IMR-90 (cell line): ENCODE data around the gene EIF1. TPM values are rescaled to one million over a fixed set of nuclear protein-coding genes. Genes with fewer than 3 reads are reported as not detected.

Experiments used
- ATAC-seq: fragments of 200-7000 bp; cut with Tn5 transposase; 2 replicates; pipeline ENCODE4 v1.9.1; 2020; ENCODE audit warnings: low read depth, mild to moderate bottlenecking, moderate library complexity
- BruUV-seq: library from RNA; stranded (reverse); fragments of 400-500 nt; replicated peaks from 2 replicates; lab custom pipeline; 2021; lab: Mats Ljungman, UMichigan
- CTCF ChIA-PET: fragments of 300-600 bp; formaldehyde crosslinking; extraction: SDS; loops from one replicate; lab custom pipeline; 2021; ENCODE audit warnings: antibody characterized with exemption; lab: Yijun Ruan, JAX
- POLR2A ChIA-PET: fragments of 300-600 bp; sonication (Branson Sonifier 250); formaldehyde crosslinking; loops from one replicate; lab custom pipeline; 2022; ENCODE audit warnings: antibody characterized with exemption; ENCODE audit not compliant: unreplicated experiment; lab: Charles Lee
- DNase-seq: peaks from one replicate; pipeline ENCODE4 v3.0.0; 2013
- H2AFZ ChIP-seq: replicated peaks from 2 replicates; pipeline ENCODE3; 2013; ENCODE audit warnings: low read length, mild to moderate bottlenecking; ENCODE audit not compliant: poor library complexity
- H2AK5ac ChIP-seq: 2 replicates; pipeline ENCODE4 v1.6.1; 2013; ENCODE audit warnings: low read depth, low read length, inconsistent platforms
- H2AK9ac ChIP-seq: replicated peaks from 2 replicates; pipeline ENCODE3; 2013; ENCODE audit warnings: mild to moderate bottlenecking, low read depth, low read length, moderate library complexity; ENCODE audit not compliant: poor library complexity
- H2BK120ac ChIP-seq: 2 replicates; pipeline ENCODE4 v1.6.1; 2013; ENCODE audit warnings: low read depth, low read length, inconsistent platforms
- H2BK15ac ChIP-seq: 3 replicates; pipeline ENCODE4 v1.6.1; 2013; ENCODE audit warnings: low read depth, low read length, inconsistent platforms
- H2BK20ac ChIP-seq: 2 replicates; pipeline ENCODE4 v1.6.1; 2013; ENCODE audit warnings: low read depth, mild to moderate bottlenecking, inconsistent platforms, low read length, moderate library complexity
- H2BK5ac ChIP-seq: 2 replicates; pipeline ENCODE4 v1.6.1; 2013; ENCODE audit warnings: mild to moderate bottlenecking, low read depth, low read length, inconsistent platforms; ENCODE audit not compliant: poor library complexity, severe bottlenecking
- H3K14ac ChIP-seq: replicated peaks from 2 replicates; pipeline ENCODE4 v1.6.1; 2013; ENCODE audit warnings: low read depth, low read length, inconsistent platforms
- H3K18ac ChIP-seq: 2 replicates; pipeline ENCODE4 v1.6.1; 2013; ENCODE audit warnings: low read depth, low read length, control low read depth
- H3K23ac ChIP-seq: 2 replicates; pipeline ENCODE4 v1.6.1; 2013; ENCODE audit warnings: low read depth, low read length, inconsistent platforms
- H3K27ac ChIP-seq: 2 replicates; pipeline ENCODE4 v1.5.1; 2013; ENCODE audit warnings: mild to moderate bottlenecking, control low read depth, low read length; ENCODE audit not compliant: insufficient read depth
- H3K27me3 ChIP-seq: 2 replicates; pipeline ENCODE4 v1.6.1; 2013; ENCODE audit warnings: low read length; ENCODE audit not compliant: control insufficient read depth, insufficient read depth
- H3K36me3 ChIP-seq: 2 replicates; pipeline ENCODE4 v1.6.1; 2013; ENCODE audit warnings: low read length, mixed read lengths; ENCODE audit not compliant: control insufficient read depth, insufficient read depth
- H3K4ac ChIP-seq: 2 replicates; pipeline ENCODE4 v1.6.1; 2013; ENCODE audit warnings: low read depth, low read length, inconsistent platforms
- H3K4me1 ChIP-seq: 2 replicates; pipeline ENCODE4 v1.6.1; 2013; ENCODE audit warnings: low read length, mixed read lengths; ENCODE audit not compliant: control insufficient read depth, insufficient read depth
- H3K4me2 ChIP-seq: 2 replicates; pipeline ENCODE4 v1.6.1; 2013; ENCODE audit warnings: low read depth, mild to moderate bottlenecking, control low read depth, low read length, moderate library complexity
- H3K4me3 ChIP-seq: 2 replicates; pipeline ENCODE4 v1.5.1; 2013; ENCODE audit warnings: low read depth, mild to moderate bottlenecking, control low read depth, low read length, moderate library complexity; ENCODE audit not compliant: insufficient read depth
- H3K56ac ChIP-seq: 2 replicates; pipeline ENCODE4 v1.6.1; 2013; ENCODE audit warnings: low read length, inconsistent platforms; ENCODE audit not compliant: insufficient read depth; ENCODE audit errors: extremely low read depth
- H3K79me1 ChIP-seq, 2 experiments: 2 replicates each; pipeline ENCODE4 v1.6.1; 2013; ENCODE audit warnings: low read length in 2 of 2, inconsistent platforms in 1 of 2, low read depth in 1 of 2
- H3K9ac ChIP-seq: 2 replicates; pipeline ENCODE4 v1.6.1; 2013; ENCODE audit warnings: low read depth, low read length, control low read depth
- H3K9me1 ChIP-seq: 2 replicates; pipeline ENCODE4 v1.6.1; 2013; ENCODE audit warnings: low read length, inconsistent platforms; ENCODE audit not compliant: insufficient read depth
- H3K9me3 ChIP-seq: 2 replicates; pipeline ENCODE4 v1.6.1; 2013; ENCODE audit warnings: low read length; ENCODE audit not compliant: control insufficient read depth, insufficient read depth
- H4K20me1 ChIP-seq: 2 replicates; pipeline ENCODE4 v1.6.1; 2013; ENCODE audit warnings: low read length, inconsistent platforms; ENCODE audit not compliant: insufficient read depth
- H4K5ac ChIP-seq: 2 replicates; pipeline ENCODE4 v1.6.1; 2013; ENCODE audit warnings: mild to moderate bottlenecking, low read depth, low read length, control low read depth
- H4K8ac ChIP-seq, 2 experiments: 2 replicates each; pipeline ENCODE4 v1.6.1; 2013; ENCODE audit warnings: low read depth in 2 of 2, low read length in 2 of 2, control low read depth in 1 of 2, inconsistent platforms in 1 of 2
- H4K91ac ChIP-seq: 2 replicates; pipeline ENCODE4 v1.6.1; 2013; ENCODE audit warnings: low read depth, low read length, inconsistent platforms; ENCODE audit not compliant: insufficient read depth
- CEBPB ChIP-seq: IDR thresholded peaks from 2 replicates; pipeline ENCODE4 v1.6.1; 2012; ENCODE audit warnings: low read depth, low read length, improper control_type of control experiment
- MAFK ChIP-seq: IDR thresholded peaks from 2 replicates; pipeline ENCODE4 v1.6.1; 2012; ENCODE audit warnings: low read depth, low read length, improper control_type of control experiment
- POLR2A ChIP-seq: IDR thresholded peaks from 2 replicates; pipeline ENCODE4 v1.6.1; 2012; ENCODE audit warnings: mild to moderate bottlenecking, low read depth, low read length
- RAD21 ChIP-seq: IDR thresholded peaks from 2 replicates; pipeline ENCODE4 v1.6.1; 2012; ENCODE audit warnings: low read length, improper control_type of control experiment
- RCOR1 ChIP-seq: IDR thresholded peaks from 2 replicates; pipeline ENCODE4 v1.6.1; 2012; ENCODE audit warnings: mild to moderate bottlenecking, low read length, improper control_type of control experiment; ENCODE audit not compliant: insufficient replicate concordance
- RFX5 ChIP-seq: IDR thresholded peaks from 2 replicates; pipeline ENCODE4 v1.8.0; 2012; ENCODE audit warnings: low read depth, mild to moderate bottlenecking, low read length, moderate library complexity
- WGBS, 2 experiments: methylation state at CpG; one replicate each; pipeline versions ENCODE4 v1.1.5 to v1.1.7; 2013; ENCODE audit warnings: missing lambda C conversion rate in 2 of 2; ENCODE audit not compliant: insufficient read length in 1 of 2; ENCODE audit errors: extremely low coverage in 2 of 2; 5-methylcytosine and 5-hydroxymethylcytosine counted together
- dilution Hi-C: fragments of 300-500 bp; cut with HindIII; formaldehyde crosslinking; loops from one replicate; pipeline ENCODE4 v1.14.3; 2018; ENCODE audit warnings: low sequenced_read_pairs; ENCODE audit not compliant: unreplicated experiment
- in situ Hi-C: fragments of 300-500 bp; cut with MboI; formaldehyde crosslinking; loops from 3 replicates; pipeline ENCODE4 v1.14.3; 2019; ENCODE audit warnings: low sequenced_read_pairs, inconsistent platforms, mixed read lengths
- intact Hi-C: fragments of 100-400 bp; cut with micrococcal nuclease; formaldehyde crosslinking; loops from 2 replicates; pipeline ENCODE4 v1.10.0; 2022
- polyA plus RNA-seq, 3 experiments: library from polyadenylated mRNA; depleted of rRNA; stranded (reverse); fragments of >200 nt; gene quantifications; 2 replicates each; pipeline ENCODE4 v1.2.3, GENCODE V29; 2012; ENCODE audit warnings: low replicate concordance in 1 of 3
- total RNA-seq: library from RNA; depleted of rRNA; stranded (reverse); fragments of >200 nt; gene quantifications from 2 replicates; pipeline ENCODE4 v1.2.3, GENCODE V29; 2012
- TF ChIP-seq, protein P1 (sequence below): fragments of 150-350 bp; IDR thresholded peaks from 2 replicates; pipeline ENCODE4 v1.6.1; 2017; ENCODE audit warnings: mild to moderate bottlenecking, antibody characterized with exemption, low read length, low read depth
- TF ChIP-seq, protein P2 (sequence below): conservative IDR thresholded peaks from 2 replicates; pipeline ENCODE4 v1.5.1; 2012; ENCODE audit warnings: mild to moderate bottlenecking, low read depth, low read length, improper control_type of control experiment

Gene EIF1
- total and polyA plus RNA-seq, 2 of the 4 experiments (the other 2 are of a cell fraction), result 89.4 to 381 TPM

DNA sequence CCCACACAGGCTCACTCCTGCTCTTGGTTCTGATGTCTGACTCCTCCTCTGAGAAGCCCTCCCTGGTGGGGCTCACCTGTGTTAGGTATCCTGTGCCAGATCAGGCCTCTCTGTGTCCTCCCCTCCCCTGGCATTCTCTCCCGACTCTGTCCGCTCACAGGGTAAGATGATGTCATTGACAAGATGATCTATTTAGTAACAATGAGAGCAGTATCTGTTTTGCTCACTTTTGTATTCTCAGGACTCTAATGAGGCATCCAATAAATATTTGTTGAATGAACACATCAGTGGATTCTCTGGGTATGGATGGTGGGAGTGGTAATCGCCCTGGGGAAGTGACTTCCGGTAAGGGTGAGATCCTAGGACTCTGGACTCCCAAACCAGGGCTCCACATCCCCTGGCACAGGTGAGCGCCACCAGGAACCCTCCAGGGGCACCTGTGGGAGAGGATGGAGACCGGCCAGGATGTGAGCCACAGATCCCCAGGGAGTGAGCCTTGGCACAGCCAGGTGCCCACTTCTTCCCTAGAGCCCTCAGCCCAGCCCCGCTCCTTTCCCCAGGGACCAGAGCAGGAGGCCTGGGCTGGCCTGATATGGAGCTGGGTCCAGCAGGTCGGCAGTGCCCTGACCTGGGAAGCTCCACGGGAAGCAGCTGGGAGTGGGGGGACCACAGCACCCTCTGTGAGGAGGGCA lies 51.1 kb downstream of the EIF1 start:
- Histone ChIP-seq H3K27me3 (peaks cover 24% of the 10 kb centered on the region), H3K4me2 (no peak overlapping the region), H2BK20ac (no peak overlapping the region), H4K91ac (no peak overlapping the region), H3K36me3 (no peaks in the 10 kb centered on the region), H3K9me1 (no peaks in the 10 kb centered on the region), H3K9me3 (no peaks in the 10 kb centered on the region), H2AFZ (peak overlapping the region; percentile 41), H3K56ac (no peak overlapping the region), H3K4me1 (peaks cover 5% of the 10 kb centered on the region; the same call in 1 of the 2 replicates), H3K23ac (0 out of 2 replicates have a peak overlapping the region, but pooled peaks have one; percentile 52), H2AK9ac (peak overlapping the region; percentile 82), H4K20me1 (no peaks in the 10 kb centered on the region), H3K9ac (no peak overlapping the region), H3K27ac (no peak overlapping the region), H2BK5ac (no peak overlapping the region), H3K4ac (0 out of 2 replicates have a peak overlapping the region, but pooled peaks have one; percentile 13), H2AK5ac (peak overlapping the region; percentile 20), H2BK15ac (peak overlapping the region; percentile 22; the same call in 1 of the 3 replicates), H3K79me1 (no peaks in the 10 kb centered on the region), H4K5ac (no peak overlapping the region), H3K14ac (peak overlapping the region; percentile 63; the same call in 1 of the 2 replicates), H3K18ac (no peak overlapping the region), H3K4me3 (no peak overlapping the region), H2BK120ac (no peak overlapping the region), H4K8ac (no peak overlapping the region)
- peak; percentile 6; the same call in 1 of the 2 replicates for ATAC-seq
- no CpG with 5 or more reads among the region's 9 CpGs for WGBS, 2 experiments
- TF ChIP-seq, protein P1, sequence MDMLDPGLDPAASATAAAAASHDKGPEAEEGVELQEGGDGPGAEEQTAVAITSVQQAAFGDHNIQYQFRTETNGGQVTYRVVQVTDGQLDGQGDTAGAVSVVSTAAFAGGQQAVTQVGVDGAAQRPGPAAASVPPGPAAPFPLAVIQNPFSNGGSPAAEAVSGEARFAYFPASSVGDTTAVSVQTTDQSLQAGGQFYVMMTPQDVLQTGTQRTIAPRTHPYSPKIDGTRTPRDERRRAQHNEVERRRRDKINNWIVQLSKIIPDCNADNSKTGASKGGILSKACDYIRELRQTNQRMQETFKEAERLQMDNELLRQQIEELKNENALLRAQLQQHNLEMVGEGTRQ, result no peak
- TF ChIP-seq RFX5 (no peak), POLR2A (no peak), RAD21 (no peak), MAFK (no peak), RCOR1 (no peak), CEBPB (no peak)
- TF ChIP-seq, protein P2, sequence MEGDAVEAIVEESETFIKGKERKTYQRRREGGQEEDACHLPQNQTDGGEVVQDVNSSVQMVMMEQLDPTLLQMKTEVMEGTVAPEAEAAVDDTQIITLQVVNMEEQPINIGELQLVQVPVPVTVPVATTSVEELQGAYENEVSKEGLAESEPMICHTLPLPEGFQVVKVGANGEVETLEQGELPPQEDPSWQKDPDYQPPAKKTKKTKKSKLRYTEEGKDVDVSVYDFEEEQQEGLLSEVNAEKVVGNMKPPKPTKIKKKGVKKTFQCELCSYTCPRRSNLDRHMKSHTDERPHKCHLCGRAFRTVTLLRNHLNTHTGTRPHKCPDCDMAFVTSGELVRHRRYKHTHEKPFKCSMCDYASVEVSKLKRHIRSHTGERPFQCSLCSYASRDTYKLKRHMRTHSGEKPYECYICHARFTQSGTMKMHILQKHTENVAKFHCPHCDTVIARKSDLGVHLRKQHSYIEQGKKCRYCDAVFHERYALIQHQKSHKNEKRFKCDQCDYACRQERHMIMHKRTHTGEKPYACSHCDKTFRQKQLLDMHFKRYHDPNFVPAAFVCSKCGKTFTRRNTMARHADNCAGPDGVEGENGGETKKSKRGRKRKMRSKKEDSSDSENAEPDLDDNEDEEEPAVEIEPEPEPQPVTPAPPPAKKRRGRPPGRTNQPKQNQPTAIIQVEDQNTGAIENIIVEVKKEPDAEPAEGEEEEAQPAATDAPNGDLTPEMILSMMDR, result no peak
- peak; percentile 24 for DNase-seq
- ChIA-PET CTCF (no interaction called here), POLR2A (interaction anchor here (0.6 kb wide), 1 partner anchor 190 kb away, joined by 4 read pairs; the partner anchor contains the start of gene ODAD4)
- BruUV-seq, result no TSS peak
- dilution Hi-C loops, result no loop called here
- intact Hi-C loops, result loop anchor here (5.0 kb wide), 1 partner anchor 127 kb away; the partner anchor contains the start of gene KLHL11
- in situ Hi-C loops, result loop anchor here (5.0 to 10.0 kb wide), 2 partner anchors 62 to 225 kb away; partner anchors contain the start of gene CNP
